ENCODE data around the gene CD2.

Gene CD2

DNA sequence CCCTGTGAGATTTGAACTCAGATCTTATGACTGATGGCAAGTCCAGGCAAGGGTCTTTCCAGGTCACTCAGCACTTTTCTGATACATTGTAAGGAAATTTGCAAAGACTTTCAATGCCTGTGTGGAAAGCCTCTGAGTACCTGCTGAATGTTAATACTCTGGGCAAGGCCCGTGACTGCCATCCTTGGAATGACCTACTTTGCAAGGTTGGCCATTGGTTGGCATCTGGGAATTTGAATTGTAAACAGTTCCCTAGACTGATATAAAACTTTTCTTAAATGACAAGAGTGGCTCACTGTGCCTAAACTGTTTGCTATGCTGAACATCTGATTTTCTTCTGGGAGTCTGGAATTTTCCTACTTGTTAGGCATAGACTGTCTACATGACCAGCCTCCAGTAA lies 57.1 kb downstream of the CD2 start:
- no peak for DNase-seq (ENCODE audit: extremely low read depth in 1 of 2, low read depth in 1 of 2)

DNA sequence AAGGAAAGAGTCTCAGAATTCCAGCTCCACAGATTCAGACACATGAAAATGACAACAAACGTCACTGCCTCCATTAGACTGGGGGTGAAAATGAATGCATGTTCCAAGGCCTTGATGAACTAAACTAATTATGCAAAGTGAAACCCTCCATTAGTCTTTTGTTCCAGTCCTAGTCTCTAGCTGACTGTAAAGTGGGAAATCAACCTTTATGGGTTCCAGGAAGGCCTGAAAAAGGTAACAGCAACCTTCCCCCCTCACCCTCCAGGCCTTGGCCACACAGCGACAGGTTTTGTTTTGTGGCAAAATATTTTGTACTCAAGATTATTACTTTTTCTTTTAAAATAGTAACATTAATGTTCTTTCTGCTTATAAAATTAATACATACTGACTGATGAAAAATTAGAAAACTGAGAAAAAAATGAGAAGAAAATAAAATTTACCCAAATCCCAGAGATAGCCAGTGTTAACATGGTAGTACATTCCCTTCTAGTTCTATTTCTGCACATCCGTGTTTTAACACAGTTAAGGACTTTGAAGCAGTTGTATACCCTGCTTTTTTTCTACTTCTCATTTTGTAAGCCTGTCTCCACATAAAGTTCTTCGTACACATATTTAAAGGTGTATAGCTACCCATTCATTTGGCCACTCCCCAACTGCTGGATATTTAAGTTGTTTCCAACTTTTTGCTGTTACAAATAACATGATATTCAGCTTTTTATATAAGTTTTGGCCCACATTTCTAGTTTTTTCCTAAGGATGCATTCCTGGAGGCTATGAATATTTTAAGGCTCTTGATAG lies 60.9 kb downstream of the CD2 start:
- DNase-seq (ENCODE audit: extremely low read depth in 1 of 2, low read depth in 1 of 2), result no peak

DNA sequence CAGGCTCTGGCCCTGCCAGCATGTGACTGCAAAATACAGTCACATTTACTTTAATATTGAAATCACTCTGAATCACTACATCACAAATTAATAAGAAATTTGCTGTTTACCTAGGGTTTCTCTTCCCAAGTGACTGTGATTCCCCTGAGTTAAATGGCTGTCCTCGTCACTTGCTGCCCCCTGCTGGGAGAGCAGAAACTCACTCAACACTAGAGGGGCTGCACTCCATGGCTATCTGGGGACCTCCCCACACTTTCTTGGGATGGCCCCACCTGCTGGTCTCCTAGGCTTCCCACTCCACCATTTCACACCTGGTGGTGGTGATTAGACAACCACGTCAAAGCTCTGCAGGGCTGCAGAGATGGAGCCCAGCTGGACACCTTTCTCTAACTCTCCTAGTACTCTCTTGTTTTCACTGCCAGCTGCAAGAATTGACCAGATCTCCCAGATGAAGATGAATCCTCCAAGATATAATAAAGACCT lies 63.4 kb downstream of the CD2 start:
- peak in 1 of 2 donors; percentile 75 for DNase-seq (ENCODE audit: extremely low read depth in 1 of 2, low read depth in 1 of 2)

Data from stimulated activated CD8-positive, alpha-beta memory T cell treated with anti-CD3 and anti-CD28 coated beads, Interleukin-7, amount 100 ng/mL, for 48 hours (primary cell).